ENCODE results near the gene ITGAV.

The ITGAV gene

GRCh38 chr2:186687807-186688211, 98.0 kb downstream of the ITGAV start:
- no peak for DNase-seq

GRCh38 chr2:186688813-186689212, 99.0 kb downstream of the ITGAV start:
- DNase-seq = no peak

GRCh38 chr2:186690786-186691185, 100.9 kb downstream of the ITGAV start:
- no peak for DNase-seq

GRCh38 chr2:186691231-186691630, 101.4 kb downstream of the ITGAV start:
- DNase-seq = no peak

GRCh38 chr2:186691900-186692299, 102.0 kb downstream of the ITGAV start:
- no peak for DNase-seq

GRCh38 chr2:186693446-186693832, 103.6 kb downstream of the ITGAV start:
- DNase-seq = no peak

- DNase-seq = no peak
These were observed 105.4 kb downstream of the ITGAV start for GRCh38 chr2:186695081-186695756.

GRCh38 chr2:186696290-186696689, 106.4 kb downstream of the ITGAV start:
- DNase-seq = no peak

GRCh38 chr2:186696804-186697203, 106.9 kb downstream of the ITGAV start:
- no peak for DNase-seq

GRCh38 chr2:186697536-186697935, 107.7 kb downstream of the ITGAV start:
- DNase-seq = no peak

- DNase-seq = no peak
These were observed 109.9 kb downstream of the ITGAV start for GRCh38 chr2:186699742-186700141.

- DNase-seq = no peak
These were observed 112.2 kb downstream of the ITGAV start for GRCh38 chr2:186702006-186702405.

GRCh38 chr2:186702501-186702900, 112.6 kb downstream of the ITGAV start:
- no peak for DNase-seq

GRCh38 chr2:186704897-186705296, 115.0 kb downstream of the ITGAV start:
- DNase-seq = no peak

GRCh38 chr2:186709529-186710450, 119.9 kb downstream of the ITGAV start:
- no peak for DNase-seq

- no peak for DNase-seq
These were observed 123.8 kb downstream of the ITGAV start for GRCh38 chr2:186713691-186714090.

- DNase-seq = no peak
These were observed 124.8 kb downstream of the ITGAV start for GRCh38 chr2:186714611-186715010.

- no peak for DNase-seq
These were observed 126.1 kb downstream of the ITGAV start for GRCh38 chr2:186716004-186716403.

- DNase-seq = no peak
These were observed 127.0 kb downstream of the ITGAV start for GRCh38 chr2:186716899-186717298.

- DNase-seq = no peak
These were observed 127.6 kb downstream of the ITGAV start for GRCh38 chr2:186717320-186718007.

- DNase-seq = no peak
These were observed 128.3 kb downstream of the ITGAV start for GRCh38 chr2:186718122-186718521.

GRCh38 chr2:186718903-186719302, 129.0 kb downstream of the ITGAV start:
- no peak for DNase-seq

GRCh38 chr2:186721956-186722355, 132.1 kb downstream of the ITGAV start:
- no peak for DNase-seq

- no peak for DNase-seq
These were observed 134.9 kb downstream of the ITGAV start for GRCh38 chr2:186724736-186725135.

Measured in SIG-M5 (cell line).